ENCODE measurements around the gene RAB40C.

RAB40C gene

DNA sequence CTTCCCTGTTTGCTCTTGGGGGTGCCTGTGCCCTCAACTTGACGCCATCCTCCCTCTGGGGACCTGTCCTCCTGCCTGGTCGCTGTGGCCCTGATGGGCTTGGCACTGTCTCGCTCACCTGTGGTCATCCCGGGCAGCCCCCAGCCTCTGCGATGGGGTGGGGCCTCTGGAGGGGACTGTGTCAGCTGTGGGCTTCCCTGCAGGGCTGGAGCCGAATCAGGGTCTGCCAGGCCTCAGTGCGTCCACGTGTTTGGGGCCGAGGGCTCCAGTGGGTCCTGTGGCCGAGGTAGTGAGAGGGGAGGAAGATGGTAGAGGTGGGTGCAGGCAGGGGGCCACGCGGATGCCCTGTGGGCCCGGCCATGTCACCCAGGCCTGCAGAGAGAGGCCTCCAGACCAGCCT lies 12.1 kb upstream of the RAB40C start:
- H3K4me3 ChIP-seq (ENCODE audit: extremely low read depth, insufficient read depth, low read length, poor library complexity, severe bottlenecking), result no peak overlapping the region
- no peak overlapping the region for H3K27ac ChIP-seq (ENCODE audit: low read depth, low read length, severe bottlenecking)
- no peaks in the 10 kb centered on the region for H3K9me3 ChIP-seq (ENCODE audit: control insufficient read depth, low read length)
- H3K36me3 ChIP-seq (ENCODE audit: control insufficient read depth, insufficient read depth, low read length), result peaks cover 40% of the 10 kb centered on the region
- no peaks in the 10 kb centered on the region for H3K4me1 ChIP-seq (ENCODE audit: control insufficient read depth, insufficient read depth, low read length, poor library complexity, severe bottlenecking)
- WGBS, 2 experiments (ENCODE audit: insufficient coverage in 2 of 2), result 94 to 96% methylated on average over 8 to 9 of the region's 13 CpGs

- Histone ChIP-seq H3K27ac (ENCODE audit: low read depth, low read length, severe bottlenecking) (no peak overlapping the region), H3K4me3 (ENCODE audit: extremely low read depth, insufficient read depth, low read length, poor library complexity, severe bottlenecking) (no peak overlapping the region), H3K4me1 (ENCODE audit: control insufficient read depth, insufficient read depth, low read length, poor library complexity, severe bottlenecking) (no peaks in the 10 kb centered on the region), H3K9me3 (ENCODE audit: control insufficient read depth, low read length) (no peaks in the 10 kb centered on the region), H3K36me3 (ENCODE audit: control insufficient read depth, insufficient read depth, low read length) (peaks cover 37% of the 10 kb centered on the region)
- WGBS, 2 experiments (ENCODE audit: insufficient coverage in 2 of 2), result 91 to 95% methylated on average over 21 to 22 of the region's 24 CpGs
Observed at GRCh38 chr16:578232-578869, 11.5 kb upstream of the RAB40C start.

DNA sequence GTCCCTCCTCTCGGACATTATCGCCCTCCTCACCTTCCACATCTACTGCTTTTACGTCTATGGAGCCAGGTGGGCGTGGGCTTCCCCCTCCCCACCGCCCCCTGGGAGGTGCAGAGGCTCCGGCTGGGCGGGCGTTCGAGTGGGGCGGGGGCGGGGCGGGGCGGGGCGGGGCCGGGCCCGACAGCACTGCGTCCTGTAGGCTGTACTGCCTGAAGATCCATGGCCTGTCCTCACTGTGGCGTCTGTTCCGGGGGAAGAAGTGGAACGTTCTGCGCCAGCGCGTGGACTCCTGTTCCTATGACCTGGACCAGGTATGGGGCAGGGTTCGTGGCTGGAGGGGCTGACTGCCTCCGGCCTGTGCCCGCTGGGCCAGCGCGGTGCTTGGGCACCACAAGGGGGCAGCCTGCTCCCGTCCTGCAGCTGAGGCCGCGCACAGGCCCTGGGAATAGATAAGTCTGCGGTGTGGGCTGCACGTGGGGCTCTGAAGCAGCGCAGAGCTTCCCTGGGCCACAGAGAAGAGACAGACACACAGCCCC lies 10.9 kb upstream of the RAB40C start:
- WGBS, 2 experiments (ENCODE audit: insufficient coverage in 2 of 2), result 34 to 39% methylated on average over 19 to 24 of the region's 34 CpGs
- H3K9me3 ChIP-seq (ENCODE audit: control insufficient read depth, low read length), result no peaks in the 10 kb centered on the region
- no peak overlapping the region for H3K4me3 ChIP-seq (ENCODE audit: extremely low read depth, insufficient read depth, low read length, poor library complexity, severe bottlenecking)
- peaks cover 31% of the 10 kb centered on the region for H3K36me3 ChIP-seq (ENCODE audit: control insufficient read depth, insufficient read depth, low read length)
- no peaks in the 10 kb centered on the region for H3K4me1 ChIP-seq (ENCODE audit: control insufficient read depth, insufficient read depth, low read length, poor library complexity, severe bottlenecking)
- H3K27ac ChIP-seq (ENCODE audit: low read depth, low read length, severe bottlenecking), result no peak overlapping the region

- Histone ChIP-seq H3K9me3 (ENCODE audit: control insufficient read depth, low read length) (no peaks in the 10 kb centered on the region), H3K27ac (ENCODE audit: low read depth, low read length, severe bottlenecking) (no peak overlapping the region), H3K36me3 (ENCODE audit: control insufficient read depth, insufficient read depth, low read length) (peaks cover 19% of the 10 kb centered on the region), H3K4me1 (ENCODE audit: control insufficient read depth, insufficient read depth, low read length, poor library complexity, severe bottlenecking) (no peaks in the 10 kb centered on the region), H3K4me3 (ENCODE audit: extremely low read depth, insufficient read depth, low read length, poor library complexity, severe bottlenecking) (no peak overlapping the region)
- 95 to 96% methylated on average over 26 to 27 of the region's 27 CpGs for WGBS, 2 experiments (ENCODE audit: insufficient coverage in 2 of 2)
Observed at GRCh38 chr16:580141-580945, 9.5 kb upstream of the RAB40C start.

DNA sequence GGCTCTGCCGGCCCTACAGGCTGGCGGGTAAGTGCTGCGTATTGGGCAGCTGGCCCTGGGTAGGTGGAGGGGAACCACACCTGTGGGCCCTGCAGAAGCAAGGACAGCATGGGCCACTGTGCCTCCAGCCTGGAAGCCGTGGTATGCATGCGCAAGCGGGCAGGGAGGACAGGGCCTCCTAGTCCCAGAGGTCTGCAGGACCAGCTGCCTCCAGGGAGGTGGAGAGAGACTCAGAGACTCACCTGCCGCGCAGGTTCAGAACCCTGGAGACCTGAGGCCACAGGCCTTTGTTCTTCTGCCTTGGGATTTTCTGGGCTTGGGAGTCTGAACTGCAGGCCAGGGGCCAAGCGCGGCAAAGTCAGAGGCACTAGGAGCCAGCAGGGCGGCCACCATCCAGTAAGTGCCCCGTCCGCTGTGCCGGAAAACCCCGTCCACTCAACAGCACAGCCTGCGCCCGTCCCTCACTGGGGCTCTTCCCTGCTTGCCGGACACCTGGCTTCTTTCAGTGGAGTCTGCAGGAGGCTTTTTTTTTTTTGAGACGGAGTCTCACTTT lies 8.8 kb upstream of the RAB40C start:
- Histone ChIP-seq H3K4me1 (ENCODE audit: control insufficient read depth, insufficient read depth, low read length, poor library complexity, severe bottlenecking) (no peaks in the 10 kb centered on the region), H3K4me3 (ENCODE audit: extremely low read depth, insufficient read depth, low read length, poor library complexity, severe bottlenecking) (no peak overlapping the region)
- 97 to 98% methylated on average over 16 to 17 of the region's 19 CpGs for WGBS, 2 experiments (ENCODE audit: insufficient coverage in 2 of 2)

GRCh38 chr16:582218-582613 lies 7.7 kb upstream of the RAB40C start:
- no peaks in the 10 kb centered on the region for H3K4me1 ChIP-seq (ENCODE audit: control insufficient read depth, insufficient read depth, low read length, poor library complexity, severe bottlenecking)
- H3K4me3 ChIP-seq (ENCODE audit: extremely low read depth, insufficient read depth, low read length, poor library complexity, severe bottlenecking), result no peak overlapping the region
- no peak overlapping the region for H3K27ac ChIP-seq (ENCODE audit: low read depth, low read length, severe bottlenecking)
- H3K9me3 ChIP-seq (ENCODE audit: control insufficient read depth, low read length), result no peaks in the 10 kb centered on the region
- 95 to 96% methylated on average over 2 to 12 of the region's 18 CpGs for WGBS, 2 experiments (ENCODE audit: insufficient coverage in 2 of 2)
- peaks cover 7% of the 10 kb centered on the region for H3K36me3 ChIP-seq (ENCODE audit: control insufficient read depth, insufficient read depth, low read length)

More for the DNA sequence above, 8.8 kb upstream of the RAB40C start:
- peaks cover 12% of the 10 kb centered on the region for H3K36me3 ChIP-seq (ENCODE audit: control insufficient read depth, insufficient read depth, low read length)
- H3K27ac ChIP-seq (ENCODE audit: low read depth, low read length, severe bottlenecking), result no peak overlapping the region
- no peaks in the 10 kb centered on the region for H3K9me3 ChIP-seq (ENCODE audit: control insufficient read depth, low read length)

GRCh38 chr16:582614-583331 lies 7.1 kb upstream of the RAB40C start:
- H3K4me3 ChIP-seq (ENCODE audit: extremely low read depth, insufficient read depth, low read length, poor library complexity, severe bottlenecking), result no peak overlapping the region
- H3K4me1 ChIP-seq (ENCODE audit: control insufficient read depth, insufficient read depth, low read length, poor library complexity, severe bottlenecking), result peaks cover 2% of the 10 kb centered on the region
- WGBS, 2 experiments (ENCODE audit: insufficient coverage in 2 of 2), result 86 to 90% methylated on average over 14 to 21 of the region's 21 CpGs

GRCh38 chr16:583470-583814 lies 6.4 kb upstream of the RAB40C start:
- peaks cover 7% of the 10 kb centered on the region for H3K36me3 ChIP-seq (ENCODE audit: control insufficient read depth, insufficient read depth, low read length)
- H3K27ac ChIP-seq (ENCODE audit: low read depth, low read length, severe bottlenecking), result no peak overlapping the region
- WGBS, 2 experiments (ENCODE audit: insufficient coverage in 2 of 2), result 32 to 33% methylated on average over 15 to 16 of the region's 16 CpGs
- H3K4me3 ChIP-seq (ENCODE audit: extremely low read depth, insufficient read depth, low read length, poor library complexity, severe bottlenecking), result no peak overlapping the region
- no peaks in the 10 kb centered on the region for H3K9me3 ChIP-seq (ENCODE audit: control insufficient read depth, low read length)
- peaks cover 8% of the 10 kb centered on the region for H3K4me1 ChIP-seq (ENCODE audit: control insufficient read depth, insufficient read depth, low read length, poor library complexity, severe bottlenecking)

More at GRCh38 chr16:582614-583331, 7.1 kb upstream of the RAB40C start:
- no peaks in the 10 kb centered on the region for H3K9me3 ChIP-seq (ENCODE audit: control insufficient read depth, low read length)
- H3K27ac ChIP-seq (ENCODE audit: low read depth, low read length, severe bottlenecking), result no peak overlapping the region
- H3K36me3 ChIP-seq (ENCODE audit: control insufficient read depth, insufficient read depth, low read length), result peaks cover 7% of the 10 kb centered on the region

DNA sequence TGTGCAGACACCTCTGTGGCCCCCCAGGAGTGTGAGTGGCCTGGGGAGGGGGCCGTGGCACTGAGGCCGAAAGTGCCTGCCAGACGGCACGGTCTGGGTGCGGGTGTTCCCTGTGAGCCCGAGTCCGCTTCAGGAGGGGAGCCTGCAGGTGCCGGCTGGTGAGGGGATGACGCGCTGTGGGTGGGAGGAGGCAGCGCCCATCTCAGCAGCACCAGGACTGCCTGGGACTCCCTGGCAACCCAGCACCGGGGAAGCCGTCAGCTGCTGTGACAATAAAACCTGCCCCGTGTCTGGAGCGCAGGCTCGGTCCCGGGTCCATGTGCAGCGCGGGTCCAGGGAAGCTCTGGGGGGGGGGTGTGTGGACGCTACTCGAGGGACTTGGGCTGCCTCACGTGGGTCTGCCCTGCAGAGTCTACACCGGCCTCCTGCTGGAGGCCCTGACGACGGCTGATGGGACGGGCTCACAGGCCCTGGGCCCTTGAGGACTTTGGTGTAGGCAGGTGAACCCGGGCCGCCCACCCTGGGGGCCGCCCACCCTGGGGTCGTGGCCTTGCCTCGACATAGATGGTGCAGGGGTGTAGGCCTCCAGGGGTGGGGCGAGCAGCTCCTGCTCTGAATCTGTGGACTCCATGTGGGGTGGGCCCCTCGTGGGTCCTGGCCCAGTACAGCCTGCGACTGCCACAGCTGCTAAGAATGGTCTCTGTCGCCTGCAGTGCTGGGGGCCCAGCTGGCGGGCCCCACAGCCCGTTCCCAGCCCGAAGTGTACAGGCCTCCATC lies 5.9 kb upstream of the RAB40C start:
- Histone ChIP-seq H3K36me3 (ENCODE audit: control insufficient read depth, insufficient read depth, low read length) (peaks cover 7% of the 10 kb centered on the region), H3K4me1 (ENCODE audit: control insufficient read depth, insufficient read depth, low read length, poor library complexity, severe bottlenecking) (peaks cover 8% of the 10 kb centered on the region), H3K9me3 (ENCODE audit: control insufficient read depth, low read length) (no peaks in the 10 kb centered on the region), H3K27ac (ENCODE audit: low read depth, low read length, severe bottlenecking) (no peak overlapping the region), H3K4me3 (ENCODE audit: extremely low read depth, insufficient read depth, low read length, poor library complexity, severe bottlenecking) (no peak overlapping the region)
- 67 to 69% methylated on average over 22 to 27 of the region's 38 CpGs for WGBS, 2 experiments (ENCODE audit: insufficient coverage in 2 of 2)

- H3K36me3 ChIP-seq (ENCODE audit: control insufficient read depth, insufficient read depth, low read length), result peaks cover 3% of the 10 kb centered on the region
- H3K9me3 ChIP-seq (ENCODE audit: control insufficient read depth, low read length), result no peaks in the 10 kb centered on the region
- H3K4me3 ChIP-seq (ENCODE audit: extremely low read depth, insufficient read depth, low read length, poor library complexity, severe bottlenecking), result no peak overlapping the region
- no peak overlapping the region for H3K27ac ChIP-seq (ENCODE audit: low read depth, low read length, severe bottlenecking)
- 48 to 49% methylated on average over 9 to 10 of the region's 10 CpGs for WGBS, 2 experiments (ENCODE audit: insufficient coverage in 2 of 2)
- H3K4me1 ChIP-seq (ENCODE audit: control insufficient read depth, insufficient read depth, low read length, poor library complexity, severe bottlenecking), result peaks cover 8% of the 10 kb centered on the region
Observed at GRCh38 chr16:585351-585750, 4.5 kb upstream of the RAB40C start.

All from mesodermal cell (in vitro differentiated cells).